Fibroblast of skin of scalp (primary cell): Measurements from ENCODE around the gene OPCML.

Source experiments
- DNase-seq: peaks from one replicate; pipeline ENCODE4 v3.0.0-alpha.2; 2013

OPCML gene

DNA sequence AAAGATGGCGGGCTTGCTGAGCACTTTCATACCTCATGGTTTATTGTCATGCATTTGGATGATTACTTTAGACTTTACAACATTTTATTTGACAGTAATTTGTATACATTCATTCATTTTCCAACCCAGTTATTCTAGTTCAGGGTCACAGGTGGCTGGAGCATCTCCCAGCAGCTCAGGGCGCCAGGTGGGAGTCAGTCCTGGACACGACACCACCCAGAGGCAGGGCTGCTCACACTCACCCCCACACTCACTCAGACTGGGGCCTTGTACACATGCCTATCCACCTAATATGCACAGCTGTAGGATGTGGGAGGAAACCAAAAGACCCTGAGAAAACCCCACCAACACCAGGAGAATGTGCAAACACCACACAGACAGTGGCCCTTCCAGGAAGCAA is 123.9 kb downstream of the OPCML start:
- no peak for DNase-seq

DNA sequence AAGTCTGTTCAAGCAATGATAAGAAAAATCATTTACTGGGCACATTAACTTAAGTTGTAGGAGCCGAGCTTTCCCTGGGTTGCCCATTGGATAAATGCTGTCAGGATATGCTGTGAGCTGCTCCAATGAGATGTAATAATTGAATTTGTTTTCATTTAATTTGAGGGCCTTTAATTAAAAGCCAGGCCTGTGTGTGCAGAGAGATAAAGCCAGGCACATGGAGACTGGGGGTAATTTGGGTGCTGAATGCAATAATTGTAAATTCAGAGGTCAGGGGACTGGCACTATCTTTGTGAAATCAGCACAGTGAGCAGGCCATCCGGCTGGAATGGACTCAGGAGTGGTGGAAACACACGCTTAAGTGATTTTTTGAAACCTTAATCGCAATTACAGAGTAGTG is 125.8 kb downstream of the OPCML start:
- no peak for DNase-seq

DNA sequence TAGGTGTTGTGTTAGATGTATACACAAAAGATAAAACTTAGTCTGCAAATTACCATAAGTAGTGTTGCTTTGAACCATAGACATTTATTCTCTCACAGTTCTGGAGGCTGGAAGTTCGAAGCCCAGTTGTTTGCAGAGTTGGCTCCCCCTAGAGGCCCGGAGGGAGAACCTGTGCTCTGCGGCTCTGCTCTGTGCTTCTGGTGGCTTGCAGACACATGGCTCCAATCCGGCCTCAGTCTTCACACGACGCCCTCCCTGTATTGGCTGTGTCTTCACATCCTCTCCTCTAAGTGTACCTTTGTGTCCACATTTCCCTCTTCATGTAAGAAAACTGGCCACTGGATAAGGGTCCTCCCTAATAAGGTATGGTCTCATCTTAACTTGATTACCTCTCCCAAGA is 128.4 kb downstream of the OPCML start:
- no peak for DNase-seq

DNA sequence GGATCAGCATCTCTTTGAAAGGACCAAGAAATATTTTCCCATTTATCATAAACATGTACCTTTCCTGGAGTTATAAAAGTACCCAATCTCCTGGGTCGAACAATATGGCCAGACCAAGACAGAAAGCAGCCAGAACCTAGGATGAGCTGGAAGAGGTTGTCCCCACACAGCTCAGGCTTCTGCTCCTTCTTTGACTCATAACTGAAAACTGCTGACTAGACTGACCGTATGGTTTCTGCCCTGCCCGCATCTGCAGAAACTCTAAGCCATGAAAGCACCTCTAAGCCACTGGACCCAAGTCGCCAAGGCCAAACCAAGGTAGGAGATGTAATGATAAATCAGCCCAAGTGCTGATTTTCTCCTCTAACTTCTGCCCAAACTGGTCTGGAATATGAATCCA is 129.8 kb downstream of the OPCML start:
- DNase-seq = no peak

DNA sequence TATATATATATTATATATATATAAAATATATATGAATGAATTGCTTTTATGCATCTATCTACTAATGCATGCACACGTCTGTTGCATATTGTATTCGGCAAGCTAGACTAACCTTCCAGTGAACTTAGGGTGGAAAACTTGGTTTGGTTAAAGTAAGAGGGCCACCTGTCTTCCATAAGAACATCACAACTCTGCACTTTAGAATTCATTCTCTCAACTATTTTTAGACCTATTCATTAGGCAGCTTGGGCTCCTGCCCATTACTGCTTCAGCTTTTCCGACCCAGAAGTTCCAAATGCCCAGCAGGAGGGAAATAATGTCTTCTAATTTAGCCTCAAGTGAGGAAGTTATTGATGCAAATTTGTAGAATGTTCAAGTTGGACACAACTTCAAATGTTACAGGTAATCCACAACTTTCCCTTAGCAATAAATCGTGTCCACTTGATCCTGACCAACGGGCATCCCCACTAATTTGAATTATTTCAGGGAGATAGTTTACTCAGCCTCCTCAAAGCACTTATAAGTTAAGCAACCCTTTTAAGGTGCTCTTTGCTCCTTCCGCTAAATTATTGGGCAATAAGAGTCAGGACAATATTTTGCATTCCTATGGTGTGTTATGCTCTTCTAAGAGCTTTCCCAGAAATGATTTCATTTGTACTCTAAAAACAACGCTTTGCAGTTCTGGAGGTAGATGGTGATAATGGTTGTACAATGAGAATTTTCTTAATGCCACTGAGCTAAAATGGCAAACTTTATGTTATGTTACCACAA is 132.3 kb downstream of the OPCML start:
- DNase-seq = no peak

DNA sequence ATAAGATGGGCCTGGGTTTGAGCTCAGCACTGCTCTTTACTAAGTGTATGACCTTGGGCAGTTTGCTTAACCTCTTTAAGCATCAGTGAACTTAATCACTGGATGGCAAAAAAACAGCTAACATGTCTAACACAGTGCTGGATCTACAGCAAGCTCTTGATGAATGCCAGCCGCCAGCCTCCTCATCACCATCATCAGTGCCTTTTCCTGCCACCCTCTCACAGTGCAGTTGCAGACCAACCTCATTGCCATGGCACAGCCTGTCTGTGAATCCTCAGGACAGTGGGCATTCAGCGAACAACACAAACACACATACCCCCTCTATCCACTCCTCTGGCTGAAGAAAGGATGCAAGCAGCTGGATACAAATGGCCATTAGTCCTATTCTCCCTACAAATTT is 133.0 kb downstream of the OPCML start:
- DNase-seq = no peak

DNA sequence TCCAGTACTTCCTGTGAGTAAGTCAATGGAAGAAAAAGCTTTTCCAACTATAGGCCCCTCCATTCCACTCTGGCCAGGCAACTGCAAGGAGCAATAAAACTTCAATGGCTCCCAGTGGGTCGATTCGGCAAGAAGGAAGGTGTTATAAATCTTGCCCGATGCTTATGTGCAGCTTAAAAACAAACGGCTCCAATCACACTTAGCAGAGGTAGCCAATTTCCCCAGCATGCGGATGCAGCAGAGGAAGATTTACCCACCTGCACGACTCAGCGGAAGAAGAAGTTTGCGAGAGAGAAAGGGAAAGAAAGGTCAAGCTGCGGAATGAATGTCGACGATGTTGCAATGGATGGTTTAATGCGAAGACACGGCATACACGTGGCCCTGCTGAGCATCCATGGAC is 141.5 kb downstream of the OPCML start:
- no peak for DNase-seq

DNA sequence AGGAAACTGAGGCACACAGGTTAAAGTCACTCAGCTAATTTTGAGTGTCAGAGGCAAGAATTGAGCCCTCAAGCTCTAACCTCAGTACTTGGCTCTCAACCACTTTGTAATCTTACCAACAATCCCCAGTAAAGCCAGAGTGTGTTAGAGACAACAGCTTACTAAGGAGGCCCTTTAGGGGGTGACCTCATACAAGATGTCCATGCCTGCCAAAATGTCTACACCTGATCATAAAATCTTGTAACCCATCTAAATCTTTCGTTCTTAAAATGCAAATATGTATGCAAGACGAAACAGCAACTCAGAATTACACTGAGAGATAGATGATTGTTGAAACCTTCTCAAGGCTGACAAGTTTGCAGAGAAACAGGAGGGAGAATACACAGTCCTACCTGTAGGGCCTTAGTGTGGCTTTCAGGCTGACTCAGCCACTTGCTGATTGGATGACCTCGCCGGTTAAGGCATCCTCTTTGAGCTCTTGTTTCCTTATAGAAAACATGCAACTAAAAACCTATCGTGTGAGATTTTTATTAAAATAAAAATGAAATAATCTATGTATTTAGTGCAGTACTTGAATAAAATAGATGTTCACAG is 143.2 kb downstream of the OPCML start:
- DNase-seq = no peak

DNA sequence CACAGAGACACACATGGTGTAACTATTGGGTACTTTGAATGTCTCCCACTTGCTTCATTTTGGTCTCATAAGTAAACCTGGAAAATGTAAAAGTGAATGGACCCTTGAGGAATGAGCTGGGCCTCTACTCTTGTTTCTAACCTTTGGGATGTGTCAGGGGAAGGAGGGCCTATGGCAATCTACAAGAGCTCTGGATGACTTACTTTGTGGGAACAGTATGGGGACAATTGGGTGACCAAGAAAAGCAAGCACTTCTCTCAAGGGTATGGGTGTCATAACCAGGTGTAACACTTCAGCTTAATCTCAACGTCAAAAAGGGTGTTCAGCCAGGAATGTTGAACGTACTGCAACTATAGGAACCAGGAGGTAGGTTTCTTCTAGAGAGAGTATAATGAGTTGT is 144.0 kb downstream of the OPCML start:
- DNase-seq = no peak

DNA sequence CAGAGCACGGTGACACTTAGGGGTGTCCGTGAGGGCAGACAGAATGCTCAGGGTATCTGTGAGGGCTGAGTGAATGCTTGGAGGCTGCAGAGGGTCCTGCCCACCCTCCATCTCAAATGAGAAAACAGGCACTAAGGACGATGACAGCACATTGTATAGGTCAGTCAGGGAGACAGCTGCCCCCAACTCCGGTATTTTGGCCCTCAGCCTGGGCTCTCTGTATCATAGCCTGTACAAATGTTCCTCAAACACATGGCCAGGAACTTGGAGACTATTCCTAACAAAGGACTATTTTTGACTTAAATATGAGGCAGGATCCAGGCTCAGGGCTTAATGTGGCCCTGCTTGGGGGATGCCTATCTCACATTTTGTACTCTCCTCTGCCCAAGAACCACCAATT is 145.4 kb downstream of the OPCML start:
- DNase-seq = no peak

DNA sequence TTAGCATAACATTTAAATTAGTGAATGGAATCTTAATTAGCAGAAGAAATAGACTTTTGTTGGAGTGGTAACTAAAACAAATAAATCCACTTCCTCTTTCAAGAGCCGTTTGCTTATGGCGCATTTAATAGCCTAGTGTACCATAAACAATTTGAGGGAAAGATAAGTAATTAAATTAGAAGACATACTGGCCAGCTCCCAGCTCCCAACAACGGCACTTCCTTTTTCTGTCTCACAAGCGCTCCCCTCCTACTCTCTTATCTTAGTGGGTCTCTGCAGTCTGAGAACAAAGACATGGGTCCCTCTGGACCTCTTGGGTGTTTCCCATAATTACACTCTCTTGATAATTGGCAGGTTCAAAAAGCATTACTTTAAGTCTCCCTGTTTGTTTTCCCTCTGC is 146.0 kb downstream of the OPCML start:
- DNase-seq = no peak

DNA sequence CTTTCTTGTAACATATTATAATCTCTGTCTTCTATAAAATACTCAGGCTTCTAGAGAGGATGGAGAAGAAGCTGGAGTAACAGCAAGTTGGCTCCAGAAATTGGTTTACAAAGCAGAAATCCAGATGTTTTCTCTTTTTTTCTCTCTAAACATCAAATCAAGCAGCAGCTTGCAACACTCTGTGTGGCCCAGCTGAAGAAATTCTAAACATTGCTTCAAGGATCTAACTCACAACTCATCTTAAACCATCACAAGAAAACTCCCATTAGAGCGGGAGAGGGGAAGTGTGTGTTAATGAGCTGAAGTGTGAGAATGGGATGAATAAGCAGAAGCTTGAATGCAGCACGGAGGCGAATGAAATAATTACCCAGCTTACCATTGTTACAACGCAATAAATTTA is 146.5 kb downstream of the OPCML start:
- DNase-seq = no peak

DNA sequence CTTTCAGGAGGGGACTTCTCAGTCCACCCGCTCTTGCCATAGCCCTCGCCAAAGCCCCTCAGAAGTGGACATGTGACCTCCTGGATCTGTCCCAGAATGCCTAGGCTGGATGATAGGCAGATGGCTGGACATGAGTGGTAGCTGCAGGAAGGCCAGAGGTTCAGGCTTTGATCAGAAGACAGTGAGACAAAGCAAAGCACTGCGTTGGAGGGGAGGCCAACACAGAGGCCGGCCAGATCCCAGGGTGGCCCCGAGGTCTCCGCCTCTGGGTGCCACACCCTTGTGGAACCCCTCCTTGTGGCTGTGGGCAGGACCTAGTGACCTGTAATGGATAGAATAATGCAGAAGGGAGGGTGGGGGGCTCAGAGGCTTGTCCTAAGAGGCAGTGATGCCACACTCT is 147.6 kb downstream of the OPCML start:
- DNase-seq = no peak

DNA sequence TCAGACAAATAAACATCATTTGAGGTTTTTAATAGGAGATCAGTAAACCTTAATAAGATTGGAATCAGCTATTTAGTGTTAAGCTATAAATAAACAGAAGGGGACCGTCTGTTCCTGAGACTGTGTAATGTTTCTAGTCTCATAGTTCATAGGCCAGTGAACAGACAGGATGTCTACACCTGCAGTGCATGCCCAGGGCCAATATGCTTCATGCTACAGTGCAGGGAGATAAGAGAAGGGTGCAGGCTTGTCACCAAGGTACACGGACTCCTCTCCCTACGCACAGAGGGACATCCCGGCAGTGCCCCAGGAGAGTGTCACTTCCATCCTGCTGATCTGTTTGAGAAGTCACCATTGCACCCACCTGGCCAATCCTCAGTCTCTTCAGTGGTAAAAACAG is 148.6 kb downstream of the OPCML start:
- DNase-seq = no peak

DNA sequence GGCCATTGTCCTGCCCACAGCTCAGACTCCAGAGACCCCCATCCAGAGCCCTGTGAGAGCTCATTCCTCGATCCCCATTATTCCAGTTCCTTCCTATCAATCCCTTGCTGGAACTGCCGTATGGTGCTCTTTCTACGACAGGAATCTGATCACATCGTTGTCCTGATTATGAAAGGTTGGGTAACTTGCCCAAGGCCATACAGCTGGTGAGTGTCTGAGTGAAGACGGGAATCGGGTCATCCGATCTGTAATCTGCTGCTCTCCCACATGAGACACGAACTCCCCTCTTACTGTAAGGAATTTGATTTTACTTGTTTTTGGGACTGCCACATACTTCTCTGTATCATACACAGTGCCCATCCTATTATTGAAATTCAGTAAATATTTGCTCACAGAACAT is 149.1 kb downstream of the OPCML start:
- no peak for DNase-seq

DNA sequence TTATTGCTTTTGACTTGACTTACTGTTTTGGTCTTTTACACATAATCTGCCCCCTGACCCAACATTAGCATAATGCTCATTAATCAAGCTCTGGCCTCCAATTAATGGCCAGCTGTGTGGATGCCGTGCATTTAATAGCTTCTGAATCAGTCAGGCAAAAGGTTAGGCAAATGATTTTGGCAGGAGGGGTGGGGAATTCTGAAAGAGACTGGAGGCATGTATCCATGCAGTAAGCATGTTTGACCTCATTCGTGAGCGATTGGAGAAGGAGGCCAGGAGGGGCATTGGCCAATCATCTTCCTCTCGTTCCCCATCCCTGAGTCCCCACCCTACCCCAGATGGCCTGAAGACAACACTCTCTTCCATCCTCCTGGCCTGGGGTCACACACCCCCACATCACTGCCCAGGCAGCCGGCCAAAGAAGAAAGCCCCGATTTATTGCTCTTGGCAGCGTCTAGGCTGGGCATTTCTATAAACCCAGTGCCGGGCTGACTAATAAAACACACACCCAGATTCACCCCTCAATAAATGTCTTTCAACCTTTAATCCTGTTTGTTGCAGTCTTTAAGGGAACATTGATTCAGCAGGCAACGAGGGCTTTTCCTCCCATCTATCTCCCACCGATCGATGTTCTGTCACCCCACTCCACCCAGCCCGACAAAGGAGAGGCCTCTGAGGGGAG is 150.0 kb downstream of the OPCML start:
- no peak for DNase-seq

DNA sequence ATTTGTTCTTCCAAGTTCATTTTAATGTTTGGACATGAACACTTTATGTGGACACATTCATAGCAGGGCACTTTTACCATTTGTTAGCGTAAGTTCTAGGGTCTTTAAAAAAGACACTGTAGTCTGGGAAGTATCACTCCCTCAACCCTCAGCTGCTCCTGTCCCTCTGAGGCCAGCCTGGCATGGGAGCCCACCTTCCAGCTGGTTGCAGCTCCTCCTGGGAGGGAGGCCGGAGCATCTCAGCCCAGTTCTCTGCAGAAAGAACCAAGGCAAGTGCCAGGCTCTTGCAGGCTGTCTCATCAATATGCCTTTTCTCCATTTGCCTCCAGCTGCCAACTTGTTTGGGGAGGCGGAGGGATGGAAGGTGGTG is 150.6 kb downstream of the OPCML start:
- no peak for DNase-seq

DNA sequence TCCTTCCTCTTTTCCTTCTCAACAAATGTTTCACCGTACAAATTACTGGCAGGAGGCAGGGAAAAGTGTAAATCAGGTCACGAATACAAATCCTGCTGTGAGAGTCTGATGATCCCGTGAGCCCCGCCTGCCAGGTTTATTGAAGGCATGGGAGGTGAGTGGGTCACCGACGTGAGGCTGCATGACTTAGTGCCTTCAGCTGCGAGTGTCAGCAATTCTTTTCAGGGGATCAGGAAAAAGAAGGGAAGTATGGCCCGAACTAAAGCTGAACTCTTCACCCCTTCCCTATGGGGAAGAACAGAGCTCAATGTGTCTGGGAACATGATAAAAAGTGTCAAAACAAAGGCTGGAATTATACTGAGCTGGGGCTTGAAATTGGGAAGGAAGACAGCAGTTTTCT is 166.2 kb downstream of the OPCML start:
- no peak for DNase-seq

DNA sequence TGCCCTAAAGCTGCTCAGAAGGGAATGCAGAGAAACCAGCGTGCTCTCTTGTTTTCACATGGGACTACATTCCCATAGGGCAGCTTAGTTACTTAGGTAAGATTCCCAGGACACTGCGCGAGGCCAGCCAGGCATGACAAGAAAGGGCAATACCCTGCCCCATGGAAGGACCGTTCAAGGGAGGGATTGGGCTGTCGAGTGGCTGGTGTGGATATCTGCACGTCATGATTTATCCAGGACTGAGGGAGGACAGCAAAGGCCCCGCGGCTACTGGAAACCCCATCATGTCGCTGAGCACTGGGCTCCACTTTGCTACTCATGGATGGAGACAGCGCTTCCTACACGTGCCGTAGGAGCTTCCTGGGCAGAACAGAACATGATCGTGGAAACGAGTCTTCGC is 169.4 kb downstream of the OPCML start:
- no peak for DNase-seq

DNA sequence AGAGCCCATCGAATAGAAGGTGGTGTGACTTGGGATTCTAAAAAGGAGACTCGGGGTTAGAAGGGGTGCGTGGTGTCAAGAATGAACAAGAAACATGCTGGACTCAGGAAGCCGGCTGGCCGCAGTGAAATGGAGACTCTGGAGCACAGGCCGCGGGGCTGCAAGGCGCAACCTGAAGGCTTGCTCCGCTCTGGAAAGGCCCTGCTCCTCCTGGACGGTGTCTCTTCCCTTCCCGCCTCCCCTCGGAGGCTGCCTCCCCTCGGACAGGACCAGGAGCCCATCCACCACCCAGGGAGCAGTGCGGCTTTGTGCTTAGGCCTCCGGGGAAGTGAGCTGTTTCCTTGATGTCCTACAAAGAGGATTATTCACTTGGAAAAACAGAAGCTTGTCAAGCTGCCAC is 170.1 kb downstream of the OPCML start:
- DNase-seq = no peak

DNA sequence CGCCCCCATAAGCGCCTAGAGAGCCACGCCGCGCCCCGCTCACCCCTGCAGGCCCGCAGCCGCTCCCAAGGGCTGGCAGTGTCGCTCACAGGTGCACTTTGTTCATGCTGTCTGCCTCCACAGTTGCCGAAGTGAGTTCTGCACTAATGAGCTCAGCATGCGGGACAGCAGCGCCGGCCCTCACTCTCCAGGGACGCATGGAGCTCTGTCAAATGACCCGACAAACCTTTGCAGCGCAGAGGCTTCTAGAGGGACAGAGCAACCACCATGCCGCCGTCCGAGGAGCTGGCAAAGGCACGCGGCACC is 170.7 kb downstream of the OPCML start:
- no peak for DNase-seq

DNA sequence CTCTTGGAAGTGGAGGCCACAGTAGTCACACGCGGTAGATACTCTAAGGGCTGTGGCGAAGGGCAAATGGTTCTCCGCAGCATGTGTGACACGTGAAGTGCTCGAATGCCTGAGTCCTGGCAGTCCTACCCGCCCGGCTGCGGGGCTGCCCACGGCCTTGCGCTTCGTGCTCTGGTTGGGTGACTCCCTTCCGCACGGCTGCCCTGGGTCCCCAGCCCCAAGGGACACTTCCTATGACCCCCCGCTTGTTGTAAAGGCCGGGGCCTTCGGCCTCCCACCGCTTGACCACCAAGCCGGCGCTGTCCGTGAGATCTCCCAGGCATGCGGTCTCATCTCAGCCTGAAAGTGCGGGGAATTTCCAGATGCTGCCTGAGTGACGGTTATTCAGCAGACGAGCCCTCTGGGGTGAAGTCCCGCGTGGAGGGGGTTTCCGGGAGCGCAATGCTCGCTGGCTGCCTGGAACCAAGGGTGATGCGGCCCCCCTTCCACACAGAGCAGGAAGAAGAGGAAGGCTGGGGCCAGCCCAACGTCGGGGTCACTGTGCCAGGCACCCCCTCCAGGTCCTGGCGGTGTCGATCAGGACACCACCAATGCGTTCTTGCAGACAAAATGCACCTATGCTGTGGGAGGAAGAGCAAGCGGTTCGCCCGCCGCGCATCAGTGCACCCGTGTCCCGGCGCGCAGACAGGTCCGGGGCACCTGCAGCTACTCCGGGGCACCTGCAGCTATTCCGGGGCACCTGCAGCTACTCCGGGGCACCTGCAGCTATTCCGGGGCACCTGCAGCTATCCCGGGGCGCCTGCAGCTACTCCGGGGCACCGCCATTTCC is 171.2 kb downstream of the OPCML start:
- DNase-seq = no peak

DNA sequence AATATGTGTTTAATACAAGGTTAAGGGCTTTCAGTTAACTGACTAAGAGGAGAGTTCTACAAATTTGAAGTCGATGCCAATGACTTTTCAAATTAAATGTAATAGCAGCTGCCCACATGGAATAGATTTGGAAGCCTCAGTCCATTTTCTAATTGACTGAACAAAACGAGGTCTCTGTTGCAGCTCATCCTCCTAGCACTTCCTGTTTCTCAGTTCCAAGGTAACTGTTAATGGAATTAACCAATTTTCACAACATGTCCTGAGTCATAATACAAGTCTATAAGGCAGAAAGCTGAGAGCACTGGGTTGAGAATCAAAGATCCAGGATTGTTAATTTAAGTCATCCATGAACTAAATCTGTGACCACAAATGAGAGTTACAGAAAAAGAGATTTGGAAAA is 177.2 kb downstream of the OPCML start:
- no peak for DNase-seq

DNA sequence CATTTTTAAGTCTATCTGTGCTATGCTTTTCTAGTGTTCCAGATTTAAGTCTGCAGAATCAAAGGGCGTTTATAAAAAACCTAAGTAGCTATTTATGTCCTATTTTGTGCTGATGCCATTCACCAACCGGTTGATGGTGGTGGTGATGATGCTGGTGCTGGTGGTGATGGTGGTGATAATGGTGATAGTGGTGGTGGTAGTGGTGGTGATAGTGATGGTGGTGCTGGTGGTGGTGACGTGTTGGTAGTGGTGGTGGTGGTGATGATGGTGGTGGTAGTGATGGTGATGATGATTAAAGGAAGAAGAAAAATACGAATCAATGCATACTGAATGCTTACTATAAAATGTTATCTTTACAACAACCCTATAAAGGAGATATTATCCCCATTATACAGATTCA is 178.2 kb downstream of the OPCML start:
- no peak for DNase-seq
